Measurements from ENCODE around the gene PRKCI.

DNA sequence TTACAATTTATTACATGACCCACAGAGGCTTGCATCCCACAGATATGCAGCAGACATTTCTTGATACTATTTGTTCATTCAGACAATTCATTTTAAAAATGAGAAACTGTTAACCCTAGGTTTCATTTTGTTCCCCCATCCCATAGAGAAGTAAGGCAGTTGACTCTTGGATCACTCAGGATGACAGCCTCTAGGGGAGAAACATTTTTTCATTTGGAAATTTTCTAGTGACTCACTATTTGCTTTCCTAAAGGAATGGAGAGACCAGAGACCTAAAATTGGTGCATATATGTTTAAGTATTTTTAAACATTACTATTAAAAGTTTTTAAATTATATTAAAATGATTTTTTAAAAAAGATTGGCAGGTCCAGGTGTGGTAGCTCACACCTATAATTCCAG, 21.2 kb upstream of the PRKCI start:
- TF ChIP-seq CTCF (IDR thresholded peaks at IDR 0.05; ENCODE audit: insufficient read depth, low read length, poor library complexity, severe bottlenecking) (no peak), EZH2phosphoT487 (conservative IDR thresholded peaks at IDR 0.05; ENCODE audit: low read length) (no peak)
